ENCODE data around the gene SIRT7. TPM values are rescaled to one million over a fixed set of nuclear protein-coding genes. Genes with fewer than 3 reads are reported as not detected.

The SIRT7 gene
- total RNA-seq, 1 experiment from 2014 or later, result 24.2 TPM

GRCh38 chr17:81867991-81868673, 49.8 kb downstream of the SIRT7 start:
- no peak for DNase-seq (ENCODE audit: low spot score)
- peak overlapping the region; percentile 72 for H3K27ac Mint-ChIP-seq
- POLR2A ChIA-PET, result interaction anchor here (1.0 to 2.6 kb wide), 2 partner anchors 56 to 165 kb away, joined by 4 to 7 read pairs; partner anchors contain the start of gene MRPL12
- H3K27me3 Mint-ChIP-seq (ENCODE audit: low read depth), result no peaks in the 10 kb centered on the region; the same call in 1 of the 2 replicates
- no peaks in the 10 kb centered on the region for H3K9me3 Mint-ChIP-seq
- no peak overlapping the region for H3K4me3 Mint-ChIP-seq
- H3K36me3 Mint-ChIP-seq, result peaks cover 10% of the 10 kb centered on the region
- H3K4me1 Mint-ChIP-seq, result peaks cover 23% of the 10 kb centered on the region
- CTCF ChIA-PET, result interaction anchor here (1.1 to 2.3 kb wide), 4 partner anchors 9 to 152 kb away, joined by 4 to 12 read pairs (median 8); partner anchors contain the start of gene PCYT2
- no peak for ATAC-seq
- TF ChIP-seq ZNF317 (CRISPR knock-in tag; IDR thresholded peaks at IDR 0.05; ENCODE audit: borderline replicate concordance, low read depth) (no peak), ATF2 (CRISPR knock-in tag; IDR thresholded peaks at IDR 0.05; ENCODE audit: borderline replicate concordance, low read depth) (no peak), ATF1 (CRISPR knock-in tag; IDR thresholded peaks at IDR 0.05) (no peak), ZNF532 (CRISPR knock-in tag; IDR thresholded peaks at IDR 0.05; ENCODE audit: borderline replicate concordance) (no peak), EMX1 (CRISPR knock-in tag; IDR thresholded peaks at IDR 0.05) (peak; percentile 58; the same call in 1 of the 2 replicates), TP53 (CRISPR knock-in tag; IDR thresholded peaks at IDR 0.05) (no peak), E2F5 (CRISPR knock-in tag; IDR thresholded peaks at IDR 0.05) (peak; percentile 22; the same call in 1 of the 2 replicates), FOXP1 (CRISPR knock-in tag; IDR thresholded peaks at IDR 0.05; ENCODE audit: borderline replicate concordance) (peak; percentile 76; the same call in 1 of the 2 replicates), TEAD4 (CRISPR knock-in tag; IDR thresholded peaks at IDR 0.05) (0 out of 2 replicates have a peak, but pooled peaks have one; percentile 72), NFYB (CRISPR knock-in tag; conservative IDR thresholded peaks at IDR 0.05; ENCODE audit: low read depth) (0 out of 2 replicates have a peak, but pooled peaks have one; percentile 42), ARID4B (CRISPR knock-in tag; IDR thresholded peaks at IDR 0.05; ENCODE audit: borderline replicate concordance) (0 out of 2 replicates have a peak, but pooled peaks have one; percentile 57), AFF4 (CRISPR knock-in tag; IDR thresholded peaks at IDR 0.05; ENCODE audit: borderline replicate concordance) (no peak), USF2 (CRISPR knock-in tag; IDR thresholded peaks at IDR 0.05) (no peak), ATF3 (CRISPR knock-in tag; conservative IDR thresholded peaks at IDR 0.05) (no peak), ESRRA (CRISPR knock-in tag; IDR thresholded peaks at IDR 0.05; ENCODE audit: borderline replicate concordance) (0 out of 2 replicates have a peak, but pooled peaks have one; percentile 38), ZNF121 (CRISPR knock-in tag; IDR thresholded peaks at IDR 0.05) (no peak), SP1 (CRISPR knock-in tag; conservative IDR thresholded peaks at IDR 0.05) (peak; percentile 11; the same call in 1 of the 2 replicates), MAX (CRISPR knock-in tag; IDR thresholded peaks at IDR 0.05) (0 out of 2 replicates have a peak, but pooled peaks have one; percentile 12)
